Activated CD4-positive, alpha-beta T cell treated with anti-CD3 and anti-CD28 coated beads for 36 hours (primary cell): Measurements from ENCODE around the gene PHLDA1. TPM values are rescaled to one million over a fixed set of nuclear protein-coding genes. Genes with fewer than 3 reads are reported as not detected.
A peak's percentile ranks its signal among the peaks of the same experiment; 100 is the strongest.

ENCODE experiments used
- ATAC-seq: fragments of 200-7000 bp; cut with Tn5 transposase; one replicate; pipeline ENCODE4 v1.10.0; 2021; ENCODE audit warnings: mild to moderate bottlenecking, moderate library complexity
- CTCF ChIA-PET: fragments of 350-600 bp; sonication (Branson Sonifier 250); formaldehyde crosslinking; loops from one replicate; lab custom pipeline; 2021; ENCODE audit warnings: antibody characterized with exemption; lab: Charles Lee
- POLR2A ChIA-PET: fragments of 350-600 bp; sonication (Branson Sonifier 250); formaldehyde crosslinking; loops from one replicate; lab custom pipeline; 2021; ENCODE audit warnings: antibody characterized with exemption, inconsistent platforms; lab: Charles Lee
- DNase-seq: peaks from one replicate; pipeline ENCODE4 v3.0.0-alpha.2; 2020
- H3K27ac Mint-ChIP-seq: one replicate; pipeline ENCODE4 v1.8.0; 2021; ENCODE audit warnings: mixed read lengths
- H3K27me3 Mint-ChIP-seq: one replicate; pipeline ENCODE4 v1.8.0; 2021; ENCODE audit warnings: mixed read lengths
- H3K36me3 Mint-ChIP-seq: one replicate; pipeline ENCODE4 v1.8.0; 2021; ENCODE audit warnings: low read depth, mixed read lengths
- H3K4me1 Mint-ChIP-seq: one replicate; pipeline ENCODE4 v1.8.0; 2021; ENCODE audit warnings: mixed read lengths
- H3K4me3 Mint-ChIP-seq: one replicate; pipeline ENCODE4 v1.8.0; 2021; ENCODE audit warnings: mild to moderate bottlenecking, moderate library complexity, mixed read lengths
- H3K9me3 Mint-ChIP-seq: one replicate; pipeline ENCODE4 v1.8.0; 2021; ENCODE audit warnings: low read depth, mixed read lengths
- intact Hi-C, 2 experiments: fragments of 100-400 bp; cut with DNase I in 1 of 2; cut with micrococcal nuclease in 1 of 2; formaldehyde crosslinking; loops; one replicate each; pipeline versions ENCODE4 v1.14.2 to v1.15.1; 2022 to 2024; cut with DNase I, micrococcal nuclease
- total RNA-seq, 2 experiments: library from RNA; stranded (reverse); gene quantifications; one replicate each; pipeline ENCODE4 v1.2.3, GENCODE V29; 2021

The PHLDA1 gene
- total RNA-seq, 2 experiments from 2014 or later = 12.3 to 14.3 TPM

DNA sequence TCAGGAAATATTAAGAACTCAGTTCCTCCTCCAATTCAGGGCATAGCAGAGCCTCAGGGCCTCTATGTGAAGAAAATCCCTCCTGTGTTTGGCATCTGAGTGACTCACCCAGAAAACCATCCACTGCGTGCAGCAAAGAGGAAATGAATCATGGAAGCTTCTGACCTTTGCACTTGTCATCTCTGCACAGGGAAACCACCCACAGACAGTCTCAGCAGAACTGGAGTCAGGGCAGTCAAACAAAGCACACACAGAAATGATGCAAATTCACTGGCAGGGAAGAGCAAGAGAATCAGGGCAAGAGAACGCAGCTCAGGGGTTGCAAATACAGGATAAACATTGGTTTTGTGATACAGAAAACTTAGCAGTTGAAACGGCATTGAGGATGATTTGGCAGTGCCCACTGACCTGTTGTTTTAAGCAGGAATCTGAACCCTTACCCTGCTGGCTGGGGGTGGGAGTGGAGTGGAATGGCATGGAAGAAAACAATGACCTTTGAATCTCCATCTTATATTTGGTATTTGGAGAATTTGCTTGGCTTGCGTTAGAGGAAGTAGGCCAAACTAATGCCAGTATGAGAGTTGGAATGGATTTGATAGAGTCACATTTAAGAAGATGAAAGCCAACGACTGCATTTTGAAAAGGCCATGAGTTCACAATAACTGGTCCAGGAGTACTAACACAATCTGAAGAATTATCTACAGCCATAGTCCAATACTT is 53.5 kb downstream of the PHLDA1 start:
- Mint-ChIP-seq H3K4me3 (peak overlapping the region; percentile 59), H3K27me3 (no peaks in the 10 kb centered on the region), H3K9me3 (no peaks in the 10 kb centered on the region), H3K4me1 (peaks cover 69% of the 10 kb centered on the region), H3K36me3 (no peaks in the 10 kb centered on the region), H3K27ac (peak overlapping the region; percentile 100)
- ChIA-PET CTCF (interaction anchor here (0.6 to 1.6 kb wide), 8 partner anchors 11 to 395 kb away, joined by 3 to 7 read pairs (median 4); partner anchors contain the start of gene PHLDA1), POLR2A (interaction anchor here (0.6 to 2.6 kb wide), 7 partner anchors 16 to 53 kb away, joined by 3 to 14 read pairs (median 6); partner anchors contain the start of gene PHLDA1)
- peak; percentile 80 for ATAC-seq
- intact Hi-C loops = loop anchor here (1.0 to 5.0 kb wide), 11 partner anchors 16 to 581 kb away; partner anchors contain the start of genes PHLDA1 (in 2 of the 2), NAP1L1 (in 1 of the 2) and OSBPL8 (in 1 of the 2)
- DNase-seq = peak; percentile 85

DNA sequence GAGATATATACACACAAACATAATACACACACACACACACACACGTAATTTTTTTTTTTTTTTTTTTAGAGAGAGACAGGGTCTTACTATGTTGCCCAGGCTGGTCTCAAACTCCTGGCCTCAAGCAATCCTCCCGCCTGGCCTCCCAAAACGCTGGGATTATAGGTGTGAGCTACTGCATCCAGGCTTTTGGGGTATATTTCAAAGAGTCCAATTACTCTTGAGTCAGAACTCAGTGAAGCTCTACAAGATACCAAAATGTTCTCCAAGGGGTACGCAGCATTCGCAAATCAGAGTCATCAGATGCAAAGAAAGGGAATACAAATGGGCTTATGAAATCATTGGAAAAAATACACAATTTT is 54.0 kb downstream of the PHLDA1 start:
- H3K9me3 Mint-ChIP-seq = peaks cover 4% of the 10 kb centered on the region
- DNase-seq = no peak
- POLR2A ChIA-PET = interaction anchor here (0.6 to 2.6 kb wide), 6 partner anchors 17 to 54 kb away, joined by 3 to 14 read pairs (median 7); partner anchors contain the start of gene PHLDA1
- no peaks in the 10 kb centered on the region for H3K36me3 Mint-ChIP-seq
- no peaks in the 10 kb centered on the region for H3K27me3 Mint-ChIP-seq
- peak; percentile 7 for ATAC-seq
- peak overlapping the region; percentile 59 for H3K4me3 Mint-ChIP-seq
- intact Hi-C loops = loop anchor here in 1 of 2 experiments (5.0 kb wide), 1 partner anchor 335 kb away; no protein-coding TSS in a partner anchor
- H3K27ac Mint-ChIP-seq = peak overlapping the region; percentile 100
- CTCF ChIA-PET = interaction anchor here (0.6 to 1.6 kb wide), 6 partner anchors 16 to 395 kb away, joined by 3 to 7 read pairs (median 4); partner anchors contain the start of gene PHLDA1
- H3K4me1 Mint-ChIP-seq = peaks cover 67% of the 10 kb centered on the region

DNA sequence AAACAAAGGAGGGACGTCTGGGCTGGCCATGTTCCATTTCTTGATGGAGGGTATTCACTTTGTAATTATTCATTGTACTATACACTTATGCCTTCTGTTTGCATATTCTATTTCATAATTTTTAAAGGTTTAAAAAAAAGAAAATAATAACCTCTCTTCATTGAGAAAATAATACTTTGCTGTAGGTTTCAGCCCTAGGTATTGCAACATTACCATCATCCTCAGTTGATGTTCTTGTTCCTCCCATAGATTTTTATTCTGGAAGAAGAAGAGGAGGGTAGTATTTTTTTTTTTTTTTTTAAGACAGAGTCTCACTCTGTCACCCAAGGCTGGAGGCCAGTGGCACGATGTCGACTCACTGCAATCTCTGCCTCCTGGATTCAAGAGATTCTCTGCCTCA is 54.7 kb downstream of the PHLDA1 start:
- Mint-ChIP-seq H3K27me3 (no peaks in the 10 kb centered on the region), H3K4me1 (peaks cover 64% of the 10 kb centered on the region), H3K4me3 (no peak overlapping the region), H3K9me3 (peaks cover 11% of the 10 kb centered on the region), H3K36me3 (peaks cover 4% of the 10 kb centered on the region), H3K27ac (peak overlapping the region; percentile 100)
- ATAC-seq (no peak), DNase-seq (no peak)
- intact Hi-C loops = loop anchor here in 1 of 2 experiments (5.0 kb wide), 1 partner anchor 335 kb away; no protein-coding TSS in a partner anchor
- POLR2A ChIA-PET = no interaction called here
- CTCF ChIA-PET = interaction anchor here (1.6 kb wide), 1 partner anchor 16 kb away, joined by 4 read pairs; no protein-coding TSS in a partner anchor

DNA sequence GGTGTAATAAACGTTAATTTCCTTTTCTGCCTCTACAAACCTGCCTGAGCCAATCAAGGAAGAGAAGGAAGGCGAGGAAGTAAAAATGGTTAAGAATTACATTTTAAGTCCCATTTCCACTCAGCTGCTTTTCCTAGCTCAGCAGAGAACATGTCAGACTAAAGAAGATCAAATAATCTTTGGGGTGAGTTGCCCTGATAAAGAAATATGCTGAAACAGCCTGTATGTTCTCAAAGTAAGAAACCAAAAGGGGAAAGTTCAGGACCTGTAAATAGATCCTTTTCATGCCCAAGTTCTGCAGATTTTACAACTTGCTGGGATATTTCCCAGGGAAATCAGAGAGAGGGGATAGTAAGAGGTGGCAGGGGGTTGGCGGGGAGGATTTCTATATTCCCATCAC is 55.5 kb downstream of the PHLDA1 start:
- DNase-seq (no peak), ATAC-seq (no peak)
- CTCF ChIA-PET = interaction anchor here (1.0 kb wide), 1 partner anchor 235 kb away, joined by 5 read pairs; no protein-coding TSS in a partner anchor
- intact Hi-C loops = loop anchor here in 1 of 2 experiments (5.0 kb wide), 1 partner anchor 334 kb away; no protein-coding TSS in a partner anchor
- H3K9me3 Mint-ChIP-seq = peaks cover 16% of the 10 kb centered on the region
- H3K4me1 Mint-ChIP-seq = peaks cover 67% of the 10 kb centered on the region
- H3K36me3 Mint-ChIP-seq = peaks cover 8% of the 10 kb centered on the region
- H3K27me3 Mint-ChIP-seq = no peaks in the 10 kb centered on the region
- POLR2A ChIA-PET = no interaction called here
- H3K27ac Mint-ChIP-seq = peak overlapping the region; percentile 40
- no peak overlapping the region for H3K4me3 Mint-ChIP-seq

DNA sequence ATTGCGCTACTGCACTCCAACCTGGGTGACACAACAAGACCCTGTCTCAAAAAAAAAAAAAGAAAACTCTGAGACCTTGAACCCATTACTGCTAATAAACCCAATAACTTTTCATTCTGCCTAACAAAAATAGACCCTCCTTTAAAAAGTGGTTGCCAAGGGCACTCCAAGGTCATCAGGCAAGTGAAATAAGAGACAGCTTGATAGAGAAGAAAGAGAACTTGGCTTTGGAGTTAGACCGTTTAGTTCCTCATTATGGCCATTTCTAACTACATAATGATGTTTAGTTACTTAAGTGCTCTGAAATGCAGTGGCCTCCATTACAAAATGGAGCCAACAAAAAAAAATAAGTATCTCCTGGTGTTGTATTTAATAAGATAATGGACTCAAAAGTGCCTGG is 55.9 kb downstream of the PHLDA1 start:
- intact Hi-C loops = loop anchor here in 1 of 2 experiments (5.0 kb wide), 1 partner anchor 333 kb away; no protein-coding TSS in a partner anchor
- DNase-seq = no peak
- Mint-ChIP-seq H3K9me3 (peaks cover 19% of the 10 kb centered on the region), H3K27me3 (no peaks in the 10 kb centered on the region), H3K4me1 (peaks cover 66% of the 10 kb centered on the region), H3K27ac (peak overlapping the region; percentile 40), H3K36me3 (peaks cover 8% of the 10 kb centered on the region), H3K4me3 (no peak overlapping the region)
- CTCF ChIA-PET = interaction anchor here (1.0 kb wide), 1 partner anchor 235 kb away, joined by 5 read pairs; no protein-coding TSS in a partner anchor
- POLR2A ChIA-PET = no interaction called here
- no peak for ATAC-seq

Other genes with a start within 250 kb of the PHLDA1 start
- gene NAP1L1, start 52.9 kb upstream of the PHLDA1 start, total RNA-seq = 1,000 to 10,000 TPM in 1 of 2 experiments, 100 to 1,000 TPM in 1; 959 to 1,004 TPM